Measurements from ENCODE around the gene NR1H3. TPM values are rescaled to one million over a fixed set of nuclear protein-coding genes. Genes with fewer than 3 reads are reported as not detected.

The NR1H3 gene
- total RNA-seq, 1 donor, result 8.8 TPM

DNA sequence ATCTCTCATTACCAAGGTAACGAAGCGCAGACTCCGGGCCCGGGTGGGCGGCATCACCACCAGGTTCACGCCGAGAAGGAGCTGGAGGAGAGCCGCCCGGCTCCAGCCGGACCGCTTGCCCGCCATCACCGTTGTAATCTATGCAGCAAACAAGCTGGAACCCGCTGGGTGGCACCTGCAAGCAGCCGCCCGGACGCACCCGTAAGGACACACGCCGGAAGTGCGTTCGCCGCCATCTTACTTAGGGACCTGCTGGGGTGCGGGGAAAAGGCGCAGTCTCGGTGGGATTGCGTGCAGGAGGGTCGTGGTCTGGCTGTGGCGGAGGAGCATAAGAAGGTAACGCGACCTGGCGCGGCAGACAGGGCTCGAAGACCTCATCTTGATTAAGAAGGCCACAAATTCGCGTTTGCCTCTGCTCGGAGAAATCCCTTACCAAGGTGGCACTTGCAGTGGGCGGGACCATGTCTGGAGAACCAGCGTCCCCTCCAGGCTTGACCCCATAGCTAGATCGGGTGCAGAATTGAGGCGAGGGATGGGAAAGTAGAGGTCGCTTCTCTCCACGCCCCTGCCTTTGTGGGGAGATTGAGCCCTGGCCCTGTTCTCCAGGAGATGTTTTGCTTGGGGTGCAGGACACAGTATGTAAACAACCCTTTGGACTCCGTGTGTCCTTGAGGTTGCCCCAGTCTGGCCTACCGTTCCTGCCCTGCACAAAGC, 9.0 kb upstream of the NR1H3 start, which contains the start of gene ACP2:
Gene ACP2, minus strand, starts transcription at position 151 of the 714 bp plus-strand sequence. Its CDS starts 25 bp downstream, at position 126.
- DNase-seq (ENCODE audit: low read depth), result peak; percentile 89
- peak within 1 kb of the TSS; percentile 96 for H3K4me3 ChIP-seq (ENCODE audit: low read depth, low read length)
- TF ChIP-seq, protein P1, sequence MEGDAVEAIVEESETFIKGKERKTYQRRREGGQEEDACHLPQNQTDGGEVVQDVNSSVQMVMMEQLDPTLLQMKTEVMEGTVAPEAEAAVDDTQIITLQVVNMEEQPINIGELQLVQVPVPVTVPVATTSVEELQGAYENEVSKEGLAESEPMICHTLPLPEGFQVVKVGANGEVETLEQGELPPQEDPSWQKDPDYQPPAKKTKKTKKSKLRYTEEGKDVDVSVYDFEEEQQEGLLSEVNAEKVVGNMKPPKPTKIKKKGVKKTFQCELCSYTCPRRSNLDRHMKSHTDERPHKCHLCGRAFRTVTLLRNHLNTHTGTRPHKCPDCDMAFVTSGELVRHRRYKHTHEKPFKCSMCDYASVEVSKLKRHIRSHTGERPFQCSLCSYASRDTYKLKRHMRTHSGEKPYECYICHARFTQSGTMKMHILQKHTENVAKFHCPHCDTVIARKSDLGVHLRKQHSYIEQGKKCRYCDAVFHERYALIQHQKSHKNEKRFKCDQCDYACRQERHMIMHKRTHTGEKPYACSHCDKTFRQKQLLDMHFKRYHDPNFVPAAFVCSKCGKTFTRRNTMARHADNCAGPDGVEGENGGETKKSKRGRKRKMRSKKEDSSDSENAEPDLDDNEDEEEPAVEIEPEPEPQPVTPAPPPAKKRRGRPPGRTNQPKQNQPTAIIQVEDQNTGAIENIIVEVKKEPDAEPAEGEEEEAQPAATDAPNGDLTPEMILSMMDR (IDR thresholded peaks at IDR 0.05; ENCODE audit: insufficient read depth, low read length), result peak; percentile 34

DNA sequence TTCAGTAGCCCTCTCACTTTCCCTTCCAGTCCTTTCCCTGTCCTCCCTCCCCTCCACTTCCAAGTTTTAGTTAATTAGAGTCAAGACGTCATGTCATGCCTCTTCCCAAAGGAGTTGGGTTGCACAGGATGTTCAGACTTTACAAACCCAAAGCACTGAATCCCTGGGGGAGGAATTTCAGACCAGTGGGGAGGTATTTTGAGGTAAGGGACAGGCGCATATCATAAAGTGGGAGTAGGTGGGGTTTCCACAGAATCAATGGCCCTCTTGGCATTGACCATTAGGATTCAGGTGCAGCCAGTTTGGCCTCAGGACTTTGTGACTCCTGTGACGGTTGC, 8.4 kb upstream of the NR1H3 start:
- no peak for DNase-seq (ENCODE audit: low read depth)
- TF ChIP-seq, protein P1 (IDR thresholded peaks at IDR 0.05; ENCODE audit: insufficient read depth, low read length), result no peak
- H3K4me3 ChIP-seq (ENCODE audit: low read depth, low read length), result peak overlapping the region; percentile 96

DNA sequence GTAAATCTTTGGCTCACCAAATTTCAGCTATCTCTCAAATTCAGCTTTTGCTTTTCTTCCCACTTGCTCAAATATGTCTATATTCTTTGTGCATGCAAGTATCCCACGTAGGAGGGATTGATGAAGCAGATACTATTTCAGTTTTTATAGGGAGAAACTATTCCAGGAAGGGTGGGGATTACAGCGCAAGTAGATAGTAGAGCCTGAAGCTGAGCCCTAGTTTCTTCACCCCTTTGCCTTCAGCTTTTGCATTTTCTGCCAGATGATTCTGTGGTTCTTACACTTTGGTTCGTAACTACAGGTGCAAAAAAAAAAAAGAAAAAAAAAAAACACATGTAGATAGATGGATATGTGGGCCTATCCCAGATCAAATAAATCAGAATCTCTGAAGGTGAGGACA, 6.0 kb upstream of the NR1H3 start:
- no peak for DNase-seq (ENCODE audit: low read depth)
- no peak overlapping the region for H3K4me3 ChIP-seq (ENCODE audit: low read depth, low read length)
- TF ChIP-seq, protein P1 (IDR thresholded peaks at IDR 0.05; ENCODE audit: insufficient read depth, low read length), result no peak

DNA sequence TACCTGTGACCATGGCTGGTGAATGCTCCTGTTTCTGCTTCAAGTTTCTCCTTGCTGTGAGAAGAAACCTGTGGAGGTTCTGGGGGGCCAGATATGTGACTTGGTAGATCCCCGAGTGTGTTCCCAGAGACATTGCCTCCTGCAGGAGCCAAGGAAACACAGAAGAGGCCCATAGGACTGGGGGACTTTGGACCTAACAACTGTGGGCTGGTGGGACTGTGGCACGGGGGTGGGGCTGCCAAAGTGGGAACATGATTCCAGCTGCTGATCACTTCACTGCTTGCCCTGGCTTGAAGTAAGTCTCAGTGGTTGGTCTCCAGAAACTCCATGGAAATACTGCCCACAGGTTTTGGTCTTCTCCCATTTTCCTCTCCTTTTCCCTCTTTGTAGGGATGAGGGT, 4.1 kb upstream of the NR1H3 start:
- no peak overlapping the region for H3K4me3 ChIP-seq (ENCODE audit: low read depth, low read length)
- TF ChIP-seq, protein P1 (IDR thresholded peaks at IDR 0.05; ENCODE audit: insufficient read depth, low read length), result no peak
- no peak for DNase-seq (ENCODE audit: low read depth)

DNA sequence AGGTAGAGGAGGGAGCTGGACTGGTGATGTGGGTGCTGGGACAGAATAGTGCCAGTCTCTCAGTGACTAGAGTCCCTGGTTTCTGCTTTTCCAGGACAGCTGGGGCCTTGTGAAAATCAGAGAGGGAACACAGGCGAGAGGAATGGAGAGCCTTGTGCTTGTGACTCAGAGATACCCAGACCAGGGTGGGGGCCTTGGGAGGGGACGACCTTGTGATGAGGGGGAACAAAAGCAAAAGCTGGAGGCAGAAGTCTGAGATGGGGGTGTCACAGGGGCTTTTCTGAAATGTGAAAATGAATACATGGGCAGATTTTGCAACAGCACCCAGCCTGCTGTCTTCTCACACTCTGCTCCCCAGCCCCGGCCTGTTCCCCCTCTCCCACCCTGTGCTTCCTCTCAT, 3.4 kb upstream of the NR1H3 start:
- H3K4me3 ChIP-seq (ENCODE audit: low read depth, low read length), result no peak overlapping the region
- TF ChIP-seq, protein P1 (IDR thresholded peaks at IDR 0.05; ENCODE audit: insufficient read depth, low read length), result no peak
- peak; percentile 33 for DNase-seq (ENCODE audit: low read depth)

DNA sequence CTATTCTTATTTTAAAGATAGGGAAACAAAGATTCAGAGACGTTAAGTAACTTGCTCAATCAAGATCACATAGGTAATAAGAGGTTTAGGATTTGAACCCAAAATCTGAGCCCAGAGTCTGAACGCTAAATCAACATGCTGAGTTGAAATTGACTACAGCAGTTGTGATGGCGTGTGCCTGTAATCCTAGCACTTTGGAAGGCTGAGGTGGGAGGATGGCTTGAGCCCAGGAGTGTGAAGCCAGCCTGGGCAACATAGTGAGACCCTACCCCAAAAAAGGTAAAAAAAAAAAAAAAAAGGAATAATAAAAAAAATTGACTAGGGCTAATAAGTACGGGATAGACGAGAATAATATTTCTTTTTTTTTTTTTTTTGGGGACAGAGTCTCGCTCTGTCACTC, 1.4 kb upstream of the NR1H3 start:
- DNase-seq (ENCODE audit: low read depth), result no peak
- H3K4me3 ChIP-seq (ENCODE audit: low read depth, low read length), result no peak overlapping the region
- TF ChIP-seq, protein P1 (IDR thresholded peaks at IDR 0.05; ENCODE audit: insufficient read depth, low read length), result no peak

DNA sequence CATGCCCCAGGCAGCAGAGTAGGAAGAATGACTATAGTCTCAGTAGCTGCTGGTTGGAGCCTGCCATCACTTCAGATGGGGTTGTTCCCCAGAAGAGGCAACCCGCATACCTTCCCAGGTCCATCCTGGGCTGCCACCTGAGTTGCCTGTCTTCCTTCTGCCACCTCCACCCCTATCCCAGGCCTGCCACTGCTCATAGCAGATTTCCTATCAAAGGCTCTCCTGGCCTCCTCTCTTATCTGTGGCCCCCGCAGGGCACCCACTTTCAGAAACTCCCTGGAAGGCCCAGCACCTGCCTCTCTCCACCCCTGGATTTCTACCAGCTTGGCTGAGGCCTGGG, 649 bp upstream of the NR1H3 start:
- no peak for DNase-seq (ENCODE audit: low read depth)
- TF ChIP-seq, protein P1 (IDR thresholded peaks at IDR 0.05; ENCODE audit: insufficient read depth, low read length), result no peak
- no peak overlapping the region for H3K4me3 ChIP-seq (ENCODE audit: low read depth, low read length)

Data from fibroblast of the aortic adventitia (primary cell).